NCI-H2227 (cell line): Measurements from ENCODE around the gene LAMTOR2.
"Not testable (repeated sequence)": the region's sequence is repeated elsewhere in the genome, so short reads cannot be mapped to it uniquely, and the experiment has no call there.

ENCODE experiments used
- DNase-seq: peaks from one replicate; lab custom pipeline; 2025; ENCODE audit not compliant: unreplicated experiment; lab: John Stamatoyannopoulos, UW

LAMTOR2 gene

DNA sequence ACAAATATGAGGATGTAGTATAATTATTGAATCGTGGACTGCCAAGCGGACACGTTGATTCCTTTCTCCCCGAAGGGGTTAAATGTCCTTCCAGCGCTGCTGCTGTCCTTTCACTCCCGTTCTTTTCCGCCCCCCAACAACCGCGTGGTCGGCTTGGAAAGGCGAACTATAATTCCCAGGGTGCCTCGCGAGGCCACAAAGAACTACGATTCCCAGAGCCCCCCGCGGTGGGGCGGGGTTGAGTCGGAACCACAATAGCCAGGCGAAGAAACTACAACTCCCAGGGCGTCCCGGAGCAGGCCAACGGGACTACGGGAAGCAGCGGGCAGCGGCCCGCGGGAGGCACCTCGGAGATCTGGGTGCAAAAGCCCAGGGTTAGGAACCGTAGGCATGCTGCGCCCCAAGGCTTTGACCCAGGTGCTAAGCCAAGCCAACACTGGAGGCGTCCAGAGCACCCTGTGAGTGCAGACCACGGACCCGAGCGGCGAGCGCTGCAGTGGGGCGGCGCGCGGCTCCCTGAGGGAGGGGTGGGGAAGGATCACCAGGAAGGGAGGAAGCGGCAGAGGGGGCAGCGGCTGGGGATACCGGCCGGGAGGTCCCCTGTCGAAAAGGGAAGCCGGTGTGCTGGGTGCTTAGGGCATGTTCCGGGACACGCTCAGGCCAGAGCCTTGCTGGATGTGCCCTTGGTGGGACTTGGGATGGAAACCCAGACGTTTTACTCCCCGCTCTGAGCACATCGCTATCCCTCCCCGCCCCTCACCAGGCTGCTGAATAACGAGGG is at the start of gene LAMTOR2:
Gene LAMTOR2 (plus strand): TSS at position 283 of the 781 bp plus-strand sequence. CDS start 108 bp downstream, at position 391.
- DNase-seq: peak; percentile 99

DNA sequence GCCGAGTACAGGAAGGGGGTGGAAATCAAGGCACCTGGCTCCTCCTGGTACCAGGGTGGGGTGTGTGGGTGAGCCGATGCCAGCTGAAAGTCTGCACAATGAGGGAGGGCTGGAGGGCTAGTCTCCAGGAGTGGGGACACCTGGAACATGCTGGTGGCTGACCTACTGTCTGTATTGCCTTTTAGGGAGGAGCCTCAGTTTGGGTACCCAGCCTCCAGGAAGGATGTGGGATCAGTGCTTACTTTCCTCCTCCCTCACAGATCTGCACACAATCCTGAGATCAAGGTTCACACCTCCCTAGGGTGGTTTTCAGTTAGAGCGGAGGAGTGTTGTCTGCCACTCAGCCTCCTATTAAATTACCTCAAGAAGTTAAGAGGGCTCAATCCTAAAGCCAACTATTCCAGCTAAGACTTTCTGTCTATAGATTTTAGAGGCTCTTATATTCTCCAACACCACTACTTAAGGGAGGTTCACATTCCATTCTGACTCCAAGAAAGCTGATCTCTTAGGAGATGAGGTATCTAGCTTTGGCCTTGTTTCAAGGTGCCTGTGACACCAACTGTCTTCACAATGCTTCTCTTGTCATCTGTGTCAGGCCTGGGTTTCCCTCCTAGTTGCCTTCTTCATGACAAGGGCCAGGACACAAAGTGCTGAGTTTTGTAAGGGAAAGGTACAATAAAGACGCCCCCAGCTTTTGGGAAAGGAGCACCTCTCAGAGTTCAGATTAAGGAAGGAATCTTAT is 49.6 kb upstream of the LAMTOR2 start:
- no peak for DNase-seq

DNA sequence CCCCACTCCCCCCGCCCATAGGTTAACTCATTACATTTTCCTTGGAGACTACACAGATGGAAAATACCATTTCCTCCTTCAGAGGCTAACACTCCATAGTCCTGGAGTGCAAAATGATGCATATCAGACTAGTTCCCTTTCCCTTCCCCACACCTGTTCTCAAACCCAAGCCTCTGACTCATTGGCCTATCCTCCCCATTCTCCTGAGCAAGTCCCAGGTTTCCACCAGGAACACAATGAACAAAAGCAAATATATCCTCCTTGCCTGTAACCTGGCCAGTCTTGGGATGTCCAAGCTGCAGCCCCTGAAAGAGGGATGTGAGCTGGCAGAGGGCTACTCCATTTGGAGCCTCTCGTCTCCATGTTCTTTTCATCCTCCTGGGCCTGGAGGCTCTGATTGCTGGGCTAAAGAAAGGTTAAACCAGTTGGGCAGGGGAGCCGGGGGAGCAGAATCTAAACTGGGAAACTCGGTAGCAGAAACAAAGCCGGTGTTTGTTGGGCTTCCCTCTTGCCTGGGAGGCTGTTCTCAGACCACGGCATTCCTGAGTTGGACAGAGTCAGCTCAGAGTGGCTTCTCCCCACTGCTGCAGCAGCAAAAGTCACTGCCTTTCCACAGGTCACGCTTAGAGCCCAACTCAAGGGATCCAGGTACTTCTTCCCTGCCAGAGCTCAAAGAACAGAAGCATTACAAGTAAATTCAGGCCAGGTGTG is 47.8 kb upstream of the LAMTOR2 start:
- no peak for DNase-seq

DNA sequence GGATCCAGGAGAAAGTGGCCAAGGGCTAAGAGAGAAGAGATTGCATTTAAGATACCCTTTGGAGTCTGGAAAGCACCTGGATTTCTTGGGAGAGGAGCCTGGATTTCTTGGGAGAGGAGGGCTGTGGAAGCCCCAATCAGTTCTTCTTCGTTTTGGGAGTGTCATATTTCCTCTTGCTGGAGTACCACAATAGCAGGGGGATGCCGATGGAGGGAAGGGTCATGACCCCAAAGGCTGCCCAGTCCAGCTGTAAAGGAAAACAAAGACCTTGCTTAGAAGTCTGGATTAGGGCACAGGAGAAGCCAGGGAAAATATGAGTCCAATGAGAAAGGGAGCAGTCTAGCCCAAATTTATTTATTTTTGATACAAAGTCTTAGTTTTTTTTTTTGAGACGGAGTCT is 45.2 kb upstream of the LAMTOR2 start:
- DNase-seq: no peak

DNA sequence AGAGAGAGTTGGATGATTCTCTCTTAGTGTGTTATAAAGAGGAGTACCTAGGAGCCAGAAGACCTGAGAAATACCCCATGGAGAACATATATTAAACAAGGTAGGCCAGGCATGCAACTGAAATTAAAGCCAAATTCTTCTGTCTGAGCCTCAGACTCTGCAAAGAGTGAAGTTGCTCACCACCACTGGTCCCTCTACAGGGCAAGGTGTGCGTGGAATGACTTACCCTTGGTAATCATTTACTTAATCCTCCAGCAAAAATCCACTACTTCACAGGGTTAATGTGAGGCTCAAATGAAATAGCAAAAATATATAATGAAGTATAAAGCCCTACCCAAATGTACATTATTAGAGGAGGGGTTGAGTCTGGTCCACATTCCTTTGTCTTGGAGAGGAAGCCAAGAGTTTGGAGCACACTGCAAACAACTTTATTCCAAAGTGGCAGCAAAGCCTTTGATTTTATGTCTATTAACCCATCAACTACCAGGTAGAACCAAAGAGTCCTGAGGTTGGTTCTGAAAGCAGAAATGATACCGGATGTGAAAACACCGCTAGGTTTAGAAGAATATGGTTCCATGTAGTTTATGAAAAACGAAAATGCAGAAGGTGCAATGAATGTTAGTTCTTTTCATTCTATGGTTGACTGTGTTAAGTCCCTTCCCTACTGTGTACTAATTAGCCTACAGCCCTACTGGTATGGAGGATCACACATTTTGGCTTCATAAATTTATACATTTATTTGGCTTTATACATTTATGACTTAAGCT is 42.3 kb upstream of the LAMTOR2 start:
- DNase-seq: no peak

DNA sequence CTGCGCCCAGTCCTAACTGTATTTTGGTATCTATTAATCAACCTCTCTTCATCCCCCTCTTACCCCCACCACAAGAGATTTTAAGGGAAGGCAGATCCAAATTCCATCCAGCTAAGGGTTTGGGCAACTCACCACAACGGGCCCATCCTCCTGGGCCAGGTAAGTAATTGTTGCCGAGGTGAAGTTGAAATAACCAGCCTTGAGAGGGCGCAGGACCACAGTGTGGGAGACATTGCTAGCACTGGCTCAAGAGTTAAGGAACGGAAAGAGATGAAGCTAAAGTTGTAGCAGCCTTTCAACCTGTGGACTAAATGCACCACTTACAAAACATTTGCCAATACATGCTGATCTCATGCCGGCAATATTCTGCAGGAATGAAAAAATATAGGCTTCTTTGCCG is 39.8 kb upstream of the LAMTOR2 start:
- DNase-seq: no peak

DNA sequence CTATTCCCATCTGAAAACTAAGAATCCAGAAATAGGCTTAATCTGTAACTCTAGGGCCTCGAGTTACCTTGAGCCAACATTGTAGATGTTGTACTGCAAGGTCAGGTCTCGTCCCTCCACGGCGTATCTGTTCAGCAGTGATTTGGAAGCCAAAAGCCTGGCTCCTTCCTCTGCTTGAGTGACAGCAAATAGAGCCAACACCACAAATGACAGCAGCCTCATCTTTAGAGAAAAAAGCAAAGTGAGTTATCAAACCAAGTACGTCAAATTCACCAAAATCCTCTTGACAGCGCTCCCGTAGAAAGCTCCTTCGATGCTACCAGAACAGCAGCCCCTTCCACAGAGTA is 34.7 kb upstream of the LAMTOR2 start:
- DNase-seq: no peak

DNA sequence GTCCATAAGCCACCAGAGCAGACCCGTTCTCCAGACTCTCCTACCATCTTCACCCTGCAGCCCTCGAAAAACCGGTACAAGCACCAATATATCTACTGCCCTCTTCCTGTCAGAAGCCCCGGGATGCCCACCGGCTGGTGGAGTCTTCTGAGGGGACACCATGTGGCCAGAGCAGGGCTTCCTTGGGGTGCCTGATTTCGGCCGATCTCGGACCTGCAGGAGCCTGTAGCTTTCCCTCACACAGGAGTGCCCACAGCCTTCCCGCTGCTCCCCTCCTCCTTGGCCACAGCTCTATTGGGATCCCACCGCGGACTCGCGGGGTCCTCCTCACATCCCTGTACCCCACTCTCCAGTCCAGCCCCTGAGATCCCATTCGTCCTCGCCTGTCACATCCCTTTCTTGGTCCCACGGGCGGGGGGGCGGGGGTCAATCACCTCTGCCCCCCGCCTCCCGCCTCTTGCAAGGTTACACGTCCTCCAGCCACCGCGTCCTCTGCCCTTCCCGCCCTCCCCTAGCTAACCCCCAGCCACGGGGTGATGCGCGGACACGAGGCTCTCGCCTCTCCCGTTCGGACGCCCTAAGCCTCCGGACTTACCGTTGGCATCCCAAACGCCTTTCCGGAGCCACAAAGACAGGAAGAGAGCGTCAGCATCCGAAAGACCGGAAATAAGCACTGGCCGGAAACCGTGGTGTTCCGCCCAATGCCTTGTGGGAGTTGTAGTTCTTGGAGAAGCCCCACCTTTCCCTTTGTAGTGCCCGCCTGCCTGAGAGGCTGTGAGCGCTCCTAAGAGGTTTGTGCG is 34.1 kb upstream of the LAMTOR2 start, which contains the start of gene SSR2:
Gene SSR2 (minus strand): TSS at position 659 of the 800 bp plus-strand sequence. CDS start 784 bp downstream, outside the sequence.
- peak; percentile 96 for DNase-seq

DNA sequence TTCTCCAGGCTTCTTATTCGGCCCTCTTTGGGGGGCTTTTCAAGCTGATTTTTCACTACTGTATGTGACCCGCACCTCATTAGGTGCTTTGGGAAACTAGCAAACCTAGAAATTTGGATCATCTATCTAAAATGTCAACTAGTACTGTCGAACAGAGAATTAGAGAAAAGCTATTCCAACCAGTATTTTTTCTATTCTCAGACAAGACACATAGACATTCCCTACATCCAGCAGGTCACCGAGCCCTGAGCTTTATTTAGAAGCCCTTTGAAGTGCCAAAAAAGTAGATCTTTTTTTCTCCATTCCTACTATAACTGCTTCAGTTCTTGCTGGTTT is 33.5 kb upstream of the LAMTOR2 start:
- DNase-seq: no peak

DNA sequence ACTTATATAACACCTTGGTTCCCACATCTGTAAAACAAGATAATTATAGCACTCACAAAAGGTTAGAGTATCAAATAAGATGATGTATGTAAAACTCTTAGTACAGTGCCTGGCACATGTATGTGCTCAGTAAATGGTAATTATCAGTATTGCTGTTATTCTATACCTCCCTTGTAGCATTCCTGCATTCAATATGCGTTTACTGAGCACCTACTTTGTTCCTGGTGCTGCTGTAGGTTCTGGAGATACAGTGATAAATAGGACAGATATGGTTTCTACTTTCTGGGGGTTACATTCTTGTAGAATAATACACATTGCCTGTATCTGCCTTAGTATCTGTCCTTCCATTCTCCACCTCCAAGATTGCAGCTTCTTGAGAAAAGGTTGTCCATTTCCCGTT is 32.6 kb upstream of the LAMTOR2 start:
- DNase-seq: no peak

DNA sequence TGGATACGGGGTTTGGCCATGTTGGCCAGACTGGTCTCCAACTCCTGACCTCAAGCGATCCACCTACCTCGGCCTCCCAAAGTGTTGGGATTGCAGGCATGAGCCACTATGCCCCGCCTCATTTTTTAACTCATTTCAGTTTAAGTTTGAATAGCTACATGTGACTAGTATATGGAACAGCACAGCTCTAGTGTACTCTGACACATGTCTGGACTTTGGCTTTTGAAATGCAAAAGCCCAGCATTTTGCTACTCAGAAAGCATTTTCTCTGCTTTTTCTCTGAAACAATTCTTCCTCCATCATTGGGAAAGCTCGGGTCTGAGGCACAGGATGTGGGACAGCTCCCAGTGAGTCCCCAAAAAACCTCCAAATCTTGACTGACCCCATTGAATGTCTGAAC is 29.8 kb upstream of the LAMTOR2 start:
- DNase-seq: no peak

DNA sequence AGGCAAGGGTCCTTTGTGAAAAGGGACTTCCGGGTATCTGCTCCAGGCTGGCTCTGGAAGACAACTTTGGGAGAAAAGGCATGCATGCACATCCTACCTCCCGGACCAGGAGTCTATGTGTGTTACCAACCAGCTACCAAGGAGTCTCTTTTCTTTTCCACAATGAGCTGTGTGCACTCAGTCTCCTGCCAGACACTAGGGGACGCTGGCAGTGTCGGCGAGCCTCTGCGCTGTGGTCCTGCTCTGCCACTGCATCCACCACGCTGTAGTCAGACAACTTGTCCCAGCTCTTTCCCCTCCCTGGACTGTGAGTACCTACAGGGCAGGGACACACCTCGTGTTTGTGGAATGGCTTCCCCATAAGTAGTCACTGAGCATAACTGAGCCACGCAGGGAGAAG is 28.7 kb upstream of the LAMTOR2 start:
- peak; percentile 70 for DNase-seq

DNA sequence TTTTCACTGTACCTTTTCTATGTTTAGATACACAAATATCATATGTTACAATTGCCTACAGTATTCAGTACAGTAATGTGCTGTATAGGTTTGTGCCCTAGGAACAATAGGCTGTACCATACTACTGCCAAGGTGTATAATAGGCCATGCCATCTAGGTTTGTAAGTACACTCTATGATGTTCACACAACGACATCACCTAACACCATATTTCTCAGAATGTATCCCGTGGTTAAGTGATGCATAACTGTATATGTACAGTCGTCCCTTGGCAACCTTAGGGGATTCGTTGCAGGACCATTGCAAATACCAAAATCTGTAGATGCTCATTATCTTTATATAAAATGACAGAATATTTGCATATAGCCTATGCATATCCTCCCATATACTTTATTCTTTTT is 28.0 kb upstream of the LAMTOR2 start:
- no peak for DNase-seq

DNA sequence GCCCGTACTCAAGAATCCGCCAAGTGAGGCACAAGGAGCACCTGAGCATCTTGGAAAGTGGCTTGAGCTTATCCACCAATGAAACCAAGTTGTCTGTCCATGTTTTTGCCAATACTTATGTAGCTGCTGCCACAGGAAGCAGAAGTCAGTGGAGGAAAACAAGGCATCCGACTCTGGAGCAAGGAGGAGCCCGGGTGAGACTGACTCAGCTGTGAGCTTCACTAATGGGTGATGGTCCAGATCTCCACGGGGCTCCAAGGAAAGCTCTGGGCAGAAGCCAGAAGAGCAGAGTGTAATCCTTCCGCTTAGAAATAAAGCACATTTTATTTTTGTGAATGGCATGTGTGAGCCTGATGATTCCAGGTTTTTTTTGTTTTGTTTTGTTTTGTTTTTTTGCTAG is 21.6 kb upstream of the LAMTOR2 start:
- DNase-seq: no peak

DNA sequence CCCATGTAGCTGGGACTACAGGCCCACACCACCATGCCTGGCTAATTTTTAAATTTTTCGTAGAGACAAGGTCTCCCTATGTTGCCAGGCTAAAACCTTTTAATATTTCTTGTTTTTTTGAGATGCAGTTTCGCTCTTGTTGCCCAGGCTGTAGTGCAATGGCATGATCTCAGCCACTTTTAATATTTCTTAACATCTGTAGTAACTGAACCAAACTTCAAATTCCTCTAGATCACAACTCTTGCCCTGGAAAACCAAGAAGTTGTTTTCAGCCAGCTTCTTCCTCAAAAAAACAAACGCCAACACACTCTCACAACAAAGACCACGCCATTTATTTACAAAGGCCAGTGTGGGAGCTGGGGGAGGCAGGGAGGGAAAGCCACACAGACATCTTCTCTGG is 19.6 kb upstream of the LAMTOR2 start:
- not testable (repeated sequence) for DNase-seq

DNA sequence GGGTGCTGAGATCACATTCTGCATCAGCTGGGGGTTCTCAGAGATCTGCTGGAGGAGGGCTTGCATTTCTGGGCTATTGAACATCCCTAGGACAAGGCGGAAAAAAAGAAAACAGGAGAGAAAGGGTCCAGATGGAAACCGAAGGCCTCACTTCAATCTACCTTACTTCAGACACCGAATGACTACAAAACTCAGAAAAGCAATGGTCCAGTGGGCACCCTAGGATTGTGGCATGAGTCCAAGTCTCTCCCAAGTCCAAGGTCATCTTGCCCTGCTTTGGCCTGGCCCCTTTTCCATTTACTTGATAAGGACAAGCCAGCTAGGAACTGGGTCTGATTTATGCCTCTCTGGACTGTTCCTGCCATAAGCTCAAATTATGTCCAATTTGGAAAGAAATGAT is 11.8 kb upstream of the LAMTOR2 start:
- DNase-seq: no peak

DNA sequence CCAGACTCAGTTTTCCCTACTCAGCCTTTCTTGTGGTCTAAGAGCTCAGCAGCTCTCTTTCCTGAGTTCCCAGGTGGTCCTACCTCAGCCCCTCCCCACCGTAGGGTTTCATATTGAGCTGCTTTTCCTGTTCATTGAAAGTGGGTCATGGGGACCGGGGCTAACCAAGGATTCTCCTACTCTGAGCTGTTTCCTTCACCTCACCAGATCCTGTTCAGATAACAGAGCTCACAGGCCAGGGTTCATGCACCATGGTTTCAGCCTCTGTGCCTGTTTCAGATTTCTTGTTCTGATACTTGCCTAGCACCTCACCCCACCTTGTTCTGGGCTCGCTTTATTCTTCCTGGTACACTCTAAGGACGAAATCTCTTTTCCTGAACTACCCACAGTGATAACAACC is 9.5 kb upstream of the LAMTOR2 start:
- no peak for DNase-seq

DNA sequence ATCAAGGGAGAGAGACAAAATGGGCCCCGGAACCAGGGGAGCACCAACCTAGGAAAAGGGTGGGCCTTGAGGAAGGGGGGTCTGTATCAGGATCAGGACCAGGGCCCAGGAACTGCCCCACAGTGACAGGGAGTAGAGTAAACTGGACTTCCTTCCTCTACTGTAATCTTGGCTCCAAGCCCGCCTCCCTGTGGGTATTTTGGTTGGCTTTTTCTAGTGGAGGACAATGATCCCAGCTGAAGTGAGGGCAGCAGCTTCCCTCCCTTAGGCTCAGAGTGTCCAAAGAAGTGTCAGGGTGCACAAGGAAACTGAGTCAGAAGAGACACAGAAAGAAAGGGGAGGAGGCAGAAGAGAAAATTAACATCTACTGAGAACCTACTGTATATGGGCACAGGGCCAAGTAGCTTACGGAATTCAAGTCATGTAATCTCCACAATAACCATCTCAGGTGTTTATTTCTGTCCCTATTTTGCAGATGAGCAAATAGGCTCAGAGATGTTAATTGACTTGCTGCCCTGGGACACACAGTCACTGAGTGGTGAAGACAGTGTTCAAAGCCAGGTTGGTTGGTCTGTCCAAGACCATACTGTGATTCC is 5.8 kb upstream of the LAMTOR2 start:
- no peak for DNase-seq

DNA sequence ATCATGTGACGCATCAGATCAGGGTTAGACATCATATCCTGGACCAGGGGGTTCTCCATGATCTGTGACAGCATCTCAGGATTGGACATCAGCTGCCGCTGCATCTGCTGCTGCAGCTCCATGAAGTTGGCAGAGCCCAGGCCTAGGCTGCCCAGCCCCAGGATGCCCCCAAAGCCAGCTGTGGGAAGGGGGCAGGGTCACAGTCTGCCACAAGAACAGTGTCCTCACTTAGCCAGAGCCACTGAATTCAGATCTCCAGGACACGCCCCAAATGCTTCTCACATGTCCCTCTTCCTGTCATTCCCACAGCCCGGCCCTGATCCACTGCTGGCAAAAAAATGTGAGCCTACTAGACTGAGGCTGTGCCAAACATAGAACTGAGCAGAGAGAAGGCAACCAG is 4.2 kb upstream of the LAMTOR2 start:
- no peak for DNase-seq
